ENCODE measurements around the gene NEB. TPM values are rescaled to one million over a fixed set of nuclear protein-coding genes. Genes with fewer than 3 reads are reported as not detected.

NEB gene
- total and polyA plus RNA-seq, 2 of the 13 experiments (the other 11 are each of a cell fraction or from before 2014, with no cell fraction given), result 0.21 to 0.24 TPM

DNA sequence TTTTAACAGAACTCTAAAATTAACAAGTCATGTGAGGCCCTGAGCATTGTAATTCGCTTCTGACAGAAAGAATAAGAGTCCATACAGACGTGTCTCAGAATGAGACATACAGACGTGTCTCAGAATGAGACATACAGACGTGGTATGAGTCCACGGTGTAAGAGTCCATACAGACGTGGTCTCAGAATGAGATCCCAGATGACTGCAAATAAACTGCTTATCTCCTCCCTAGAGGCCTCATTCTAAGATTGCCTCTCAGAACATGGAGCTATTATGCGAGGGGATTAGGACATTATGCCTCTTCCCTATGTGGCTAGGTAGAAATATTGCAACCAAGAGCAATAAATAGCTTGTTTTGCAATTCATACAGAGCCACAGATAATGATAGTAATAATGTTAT lies 63.9 kb downstream of the NEB start:
- Histone ChIP-seq H3K27ac (ENCODE audit: extremely low read length, insufficient read depth, low read length) (no peak overlapping the region), H4K20me1 (ENCODE audit: insufficient read depth, low read length) (no peaks in the 10 kb centered on the region), H3K9ac (ENCODE audit: insufficient read depth, low read depth, low read length) (no peak overlapping the region), H2AFZ (ENCODE audit: low read length) (no peak overlapping the region), H3K27me3 (ENCODE audit: control insufficient read depth in 1 of 2, insufficient read depth in 2 of 2, low read length in 2 of 2) (no peaks in the 10 kb centered on the region), H3K4me3 (replicated peaks in 1 of 3; ENCODE audit: insufficient read depth in 1 of 3, low read depth in 2 of 3, low read length in 3 of 3) (no peak overlapping the region), H3K79me2 (ENCODE audit: insufficient read depth, low read length) (no peaks in the 10 kb centered on the region), H3K36me3 (replicated peaks in 1 of 2; ENCODE audit: control insufficient read depth in 1 of 2, insufficient read depth in 2 of 2, low read length in 2 of 2) (no peaks in the 10 kb centered on the region), H3K4me1 (ENCODE audit: insufficient read depth, low read length) (no peaks in the 10 kb centered on the region), H3K4me2 (ENCODE audit: low read depth, low read length) (no peak overlapping the region), H3K9me3 (ENCODE audit: low read length) (no peaks in the 10 kb centered on the region)
- ChIA-PET POLR2A (no interaction called here), CTCF (ENCODE audit: low intra/inter-chr PET ratio, low total read pairs) (no interaction called here)
- no peak for TF ChIP-seq NBN (conservative IDR thresholded peaks at IDR 0.05)
- no peak for TF ChIP-seq KMT2A (CRISPR knock-in tag; IDR thresholded peaks at IDR 0.05)
- TF ChIP-seq HNRNPH1 (optimal IDR thresholded peaks at IDR 0.05; ENCODE audit: low read depth, low read length), result no peak
- ATAC-seq (no peak), FAIRE-seq (no peak), DNase-seq (ENCODE audit: low spot score) (no peak)
- 25% methylated on average over 7 of the region's 7 CpGs for WGBS (ENCODE audit: low lambda C conversion rate)
- in situ Hi-C loops (cut with HindIII; ENCODE audit: extremely low pct_ligation_motif_present, low pct_unique_long_range_greater_than_20kb) (no loop called here), intact Hi-C loops (cut with micrococcal nuclease; ENCODE audit: unreplicated experiment) (no loop called here)
- no TSS peak for BruUV-seq (replicated peaks)

GRCh38 chr2:151669585-151670081 lies 64.6 kb downstream of the NEB start:
- POLR2A ChIA-PET, result no interaction called here
- in situ Hi-C loops (cut with HindIII; ENCODE audit: extremely low pct_ligation_motif_present, low pct_unique_long_range_greater_than_20kb), result no loop called here
- TF ChIP-seq POGZ (CRISPR knock-in tag; IDR thresholded peaks at IDR 0.05) (no peak), ZNF547 (CRISPR knock-in tag; IDR thresholded peaks at IDR 0.05) (no peak), ZNF282 (IDR thresholded peaks at IDR 0.05; ENCODE audit: partially characterized antibody) (no peak), ZNF121 (CRISPR knock-in tag; IDR thresholded peaks at IDR 0.05) (no peak), MZF1 (CRISPR knock-in tag; IDR thresholded peaks at IDR 0.05; ENCODE audit: borderline replicate concordance) (no peak), BORCS8-MEF2B (CRISPR knock-in tag; IDR thresholded peaks at IDR 0.05) (no peak), GABPA (IDR thresholded peaks at IDR 0.05; ENCODE audit: low read depth, low read length) (no peak), GABPA (CRISPR knock-in tag; IDR thresholded peaks at IDR 0.05; ENCODE audit: low read depth) (no peak), MAFK (conservative IDR thresholded peaks at IDR 0.05 in 1 of 2, IDR thresholded peaks at IDR 0.05 in 1 of 2; ENCODE audit: low read length in 2 of 2) (peak; percentile 52 to 65; a peak in 3 of 4 replicates), PHF21A (CRISPR knock-in tag; IDR thresholded peaks at IDR 0.05) (no peak), MAFF (IDR thresholded peaks at IDR 0.05; ENCODE audit: low read depth, low read length) (peak; percentile 56; the same call in 1 of the 2 replicates)
- TF ChIP-seq, protein P1, sequence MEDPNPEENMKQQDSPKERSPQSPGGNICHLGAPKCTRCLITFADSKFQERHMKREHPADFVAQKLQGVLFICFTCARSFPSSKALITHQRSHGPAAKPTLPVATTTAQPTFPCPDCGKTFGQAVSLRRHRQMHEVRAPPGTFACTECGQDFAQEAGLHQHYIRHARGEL (CRISPR knock-in tag; IDR thresholded peaks at IDR 0.05), result no peak
- H3K4me2 ChIP-seq (ENCODE audit: low read depth, low read length), result no peak overlapping the region
- CTCF ChIA-PET (ENCODE audit: low intra/inter-chr PET ratio, low total read pairs), result no interaction called here
- no peak overlapping the region for H3K4me3 ChIP-seq (replicated peaks in 1 of 3; ENCODE audit: insufficient read depth in 1 of 3, low read depth in 2 of 3, low read length in 3 of 3)
- H3K27ac ChIP-seq (ENCODE audit: extremely low read length, insufficient read depth, low read length), result no peak overlapping the region
- H2AFZ ChIP-seq (ENCODE audit: low read length), result no peak overlapping the region
- BruUV-seq (replicated peaks), result no TSS peak
- intact Hi-C loops (cut with micrococcal nuclease; ENCODE audit: unreplicated experiment), result no loop called here
- H3K36me3 ChIP-seq (replicated peaks in 1 of 2; ENCODE audit: control insufficient read depth in 1 of 2, insufficient read depth in 2 of 2, low read length in 2 of 2), result no peaks in the 10 kb centered on the region
- no peaks in the 10 kb centered on the region for H3K4me1 ChIP-seq (ENCODE audit: insufficient read depth, low read length)
- no peak for FAIRE-seq
- ATAC-seq, result no peak
- DNase-seq (ENCODE audit: low spot score), result no peak
- H3K27me3 ChIP-seq (ENCODE audit: control insufficient read depth in 1 of 2, insufficient read depth in 2 of 2, low read length in 2 of 2), result no peaks in the 10 kb centered on the region
- H3K9ac ChIP-seq (ENCODE audit: insufficient read depth, low read depth, low read length), result no peak overlapping the region
- WGBS (ENCODE audit: low lambda C conversion rate), result 18% methylated on average over 6 of the region's 6 CpGs
- H4K20me1 ChIP-seq (ENCODE audit: insufficient read depth, low read length), result no peaks in the 10 kb centered on the region
- no peaks in the 10 kb centered on the region for H3K9me3 ChIP-seq (ENCODE audit: low read length)
- no peaks in the 10 kb centered on the region for H3K79me2 ChIP-seq (ENCODE audit: insufficient read depth, low read length)
